ENCODE data around the gene CALN1. TPM values are rescaled to one million over a fixed set of nuclear protein-coding genes. Genes with fewer than 3 reads are reported as not detected.

CALN1 gene
- total RNA-seq, 1 donor from 2014 or later = not detected

GRCh38 chr7:72007018-72007417 lies 405.1 kb downstream of the CALN1 start:
- DNase-seq (ENCODE audit: low read depth) (no peak), FAIRE-seq (no peak)
- H3K27me3 ChIP-seq (ENCODE audit: control insufficient read depth, insufficient read depth, low read length) = no peaks in the 10 kb centered on the region
- TF ChIP-seq CTCF (IDR thresholded peaks at IDR 0.05; ENCODE audit: insufficient read depth, low read length, severe bottlenecking) = no peak
- no peak overlapping the region for H3K4me3 ChIP-seq (ENCODE audit: low read depth, low read length)
- no peaks in the 10 kb centered on the region for H3K36me3 ChIP-seq (ENCODE audit: control insufficient read depth, insufficient read depth, low read length)

- FAIRE-seq = no peak
- Histone ChIP-seq H3K4me3 (ENCODE audit: low read depth, low read length) (no peak overlapping the region), H3K36me3 (ENCODE audit: control insufficient read depth, insufficient read depth, low read length) (no peaks in the 10 kb centered on the region), H3K27me3 (ENCODE audit: control insufficient read depth, insufficient read depth, low read length) (no peaks in the 10 kb centered on the region)
- no peak for DNase-seq (ENCODE audit: low read depth)
- TF ChIP-seq CTCF (IDR thresholded peaks at IDR 0.05; ENCODE audit: insufficient read depth, low read length, severe bottlenecking) = no peak
Observed at GRCh38 chr7:72003236-72003635, 408.9 kb downstream of the CALN1 start.

GRCh38 chr7:71996141-71996540 lies 416.0 kb downstream of the CALN1 start:
- FAIRE-seq = no peak

GRCh38 chr7:71995111-71995510 lies 417.0 kb downstream of the CALN1 start:
- no peak for FAIRE-seq
- H3K36me3 ChIP-seq (ENCODE audit: control insufficient read depth, insufficient read depth, low read length) = no peaks in the 10 kb centered on the region
- H3K27me3 ChIP-seq (ENCODE audit: control insufficient read depth, insufficient read depth, low read length) = no peaks in the 10 kb centered on the region
- no peak for DNase-seq (ENCODE audit: low read depth)
- no peak overlapping the region for H3K4me3 ChIP-seq (ENCODE audit: low read depth, low read length)
- TF ChIP-seq CTCF (IDR thresholded peaks at IDR 0.05; ENCODE audit: insufficient read depth, low read length, severe bottlenecking) = no peak

More at GRCh38 chr7:71996141-71996540, 416.0 kb downstream of the CALN1 start:
- H3K36me3 ChIP-seq (ENCODE audit: control insufficient read depth, insufficient read depth, low read length) = no peaks in the 10 kb centered on the region
- no peak for TF ChIP-seq CTCF (IDR thresholded peaks at IDR 0.05; ENCODE audit: insufficient read depth, low read length, severe bottlenecking)
- DNase-seq (ENCODE audit: low read depth) = no peak
- H3K27me3 ChIP-seq (ENCODE audit: control insufficient read depth, insufficient read depth, low read length) = no peaks in the 10 kb centered on the region
- H3K4me3 ChIP-seq (ENCODE audit: low read depth, low read length) = no peak overlapping the region

GRCh38 chr7:71991586-71991985 lies 420.6 kb downstream of the CALN1 start:
- DNase-seq (ENCODE audit: low read depth) = no peak
- no peak for FAIRE-seq
- no peak overlapping the region for H3K4me3 ChIP-seq (ENCODE audit: low read depth, low read length)
- H3K36me3 ChIP-seq (ENCODE audit: control insufficient read depth, insufficient read depth, low read length) = no peaks in the 10 kb centered on the region
- H3K27me3 ChIP-seq (ENCODE audit: control insufficient read depth, insufficient read depth, low read length) = no peaks in the 10 kb centered on the region
- TF ChIP-seq CTCF (IDR thresholded peaks at IDR 0.05; ENCODE audit: insufficient read depth, low read length, severe bottlenecking) = no peak

- no peak for TF ChIP-seq CTCF (IDR thresholded peaks at IDR 0.05; ENCODE audit: insufficient read depth, low read length, severe bottlenecking)
- Histone ChIP-seq H3K27me3 (ENCODE audit: control insufficient read depth, insufficient read depth, low read length) (no peaks in the 10 kb centered on the region), H3K4me3 (ENCODE audit: low read depth, low read length) (no peak overlapping the region), H3K36me3 (ENCODE audit: control insufficient read depth, insufficient read depth, low read length) (no peaks in the 10 kb centered on the region)
- FAIRE-seq = no peak
- no peak for DNase-seq (ENCODE audit: low read depth)
Observed at GRCh38 chr7:71990138-71990462, 422.0 kb downstream of the CALN1 start.
